ENCODE data around the gene P2RY2. TPM values are rescaled to one million over a fixed set of nuclear protein-coding genes. Genes with fewer than 3 reads are reported as not detected.

P2RY2 gene
- total RNA-seq, 1 donor, result under 0.01 TPM

GRCh38 chr11:73241300-73241699 lies 23.2 kb downstream of the P2RY2 start:
- no peak for DNase-seq (ENCODE audit: low read depth)
- no peak overlapping the region for H3K4me3 ChIP-seq (ENCODE audit: low read depth, low read length)
- TF ChIP-seq CTCF (IDR thresholded peaks at IDR 0.05; ENCODE audit: insufficient read depth, low read depth, low read length), result no peak

- H3K4me3 ChIP-seq (ENCODE audit: low read depth, low read length), result peak overlapping the region; percentile 27
- peak; percentile 86 for TF ChIP-seq CTCF (IDR thresholded peaks at IDR 0.05; ENCODE audit: insufficient read depth, low read depth, low read length)
- DNase-seq (ENCODE audit: low read depth), result peak; percentile 61
Measured at GRCh38 chr11:73242251-73243092, 24.4 kb downstream of the P2RY2 start.

- DNase-seq (ENCODE audit: low read depth), result no peak
- TF ChIP-seq CTCF (IDR thresholded peaks at IDR 0.05; ENCODE audit: insufficient read depth, low read depth, low read length), result no peak
- H3K4me3 ChIP-seq (ENCODE audit: low read depth, low read length), result no peak overlapping the region
Measured at GRCh38 chr11:73243093-73243485, 25.0 kb downstream of the P2RY2 start.

- H3K4me3 ChIP-seq (ENCODE audit: low read depth, low read length), result no peak overlapping the region
- TF ChIP-seq CTCF (IDR thresholded peaks at IDR 0.05; ENCODE audit: insufficient read depth, low read depth, low read length), result no peak
- no peak for DNase-seq (ENCODE audit: low read depth)
Measured at GRCh38 chr11:73244589-73245240, 26.6 kb downstream of the P2RY2 start.

- DNase-seq (ENCODE audit: low read depth), result no peak
- H3K4me3 ChIP-seq (ENCODE audit: low read depth, low read length), result no peak overlapping the region
- TF ChIP-seq CTCF (IDR thresholded peaks at IDR 0.05; ENCODE audit: insufficient read depth, low read depth, low read length), result no peak
Measured at GRCh38 chr11:73245461-73245860, 27.4 kb downstream of the P2RY2 start.

- H3K4me3 ChIP-seq (ENCODE audit: low read depth, low read length), result no peak overlapping the region
- TF ChIP-seq CTCF (IDR thresholded peaks at IDR 0.05; ENCODE audit: insufficient read depth, low read depth, low read length), result no peak
- DNase-seq (ENCODE audit: low read depth), result no peak
Measured at GRCh38 chr11:73246303-73246702, 28.2 kb downstream of the P2RY2 start.
